Astrocyte (in vitro differentiated cells and primary cell): ENCODE measurements around the gene MAVS.

Experiments used
- EZH2 ChIP-seq: IDR thresholded peaks from 2 replicates; pipeline ENCODE4 v1.6.1; 2012; ENCODE audit warnings: mild to moderate bottlenecking, low read length, inconsistent platforms; ENCODE audit not compliant: insufficient read depth
- TF ChIP-seq, protein P1 (sequence below): IDR thresholded peaks from 2 replicates; pipeline ENCODE4 v1.5.1; 2011; ENCODE audit warnings: low read depth, mild to moderate bottlenecking, inconsistent platforms, low read length, moderate library complexity; ENCODE audit not compliant: insufficient read depth

DNA sequence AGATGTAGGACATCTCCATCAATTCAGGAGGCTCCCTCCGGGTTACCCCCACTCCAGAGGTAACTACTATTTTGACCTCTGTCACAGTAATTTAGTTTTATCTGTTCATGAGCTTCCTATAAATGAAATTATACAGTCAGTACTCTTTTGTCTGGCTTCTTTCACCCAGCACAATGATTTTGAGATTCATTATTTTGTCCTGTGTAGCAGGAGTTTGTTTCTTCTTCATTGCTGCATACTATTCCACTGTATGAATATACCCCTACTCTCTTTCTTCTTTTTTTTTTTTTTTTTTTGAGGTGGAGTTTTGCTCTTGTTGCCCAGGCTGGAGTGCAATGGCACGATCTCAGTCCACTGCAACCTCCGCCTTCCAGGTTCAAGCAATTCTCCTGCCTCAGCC is 38.1 kb upstream of the MAVS start:
- TF ChIP-seq, protein P1, sequence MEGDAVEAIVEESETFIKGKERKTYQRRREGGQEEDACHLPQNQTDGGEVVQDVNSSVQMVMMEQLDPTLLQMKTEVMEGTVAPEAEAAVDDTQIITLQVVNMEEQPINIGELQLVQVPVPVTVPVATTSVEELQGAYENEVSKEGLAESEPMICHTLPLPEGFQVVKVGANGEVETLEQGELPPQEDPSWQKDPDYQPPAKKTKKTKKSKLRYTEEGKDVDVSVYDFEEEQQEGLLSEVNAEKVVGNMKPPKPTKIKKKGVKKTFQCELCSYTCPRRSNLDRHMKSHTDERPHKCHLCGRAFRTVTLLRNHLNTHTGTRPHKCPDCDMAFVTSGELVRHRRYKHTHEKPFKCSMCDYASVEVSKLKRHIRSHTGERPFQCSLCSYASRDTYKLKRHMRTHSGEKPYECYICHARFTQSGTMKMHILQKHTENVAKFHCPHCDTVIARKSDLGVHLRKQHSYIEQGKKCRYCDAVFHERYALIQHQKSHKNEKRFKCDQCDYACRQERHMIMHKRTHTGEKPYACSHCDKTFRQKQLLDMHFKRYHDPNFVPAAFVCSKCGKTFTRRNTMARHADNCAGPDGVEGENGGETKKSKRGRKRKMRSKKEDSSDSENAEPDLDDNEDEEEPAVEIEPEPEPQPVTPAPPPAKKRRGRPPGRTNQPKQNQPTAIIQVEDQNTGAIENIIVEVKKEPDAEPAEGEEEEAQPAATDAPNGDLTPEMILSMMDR = no peak
- no peak for TF ChIP-seq EZH2
